ENCODE measurements around the gene CCR7. TPM values are rescaled to one million over a fixed set of nuclear protein-coding genes. Genes with fewer than 3 reads are reported as not detected.
"Not testable (repeated sequence)": the region's sequence is repeated elsewhere in the genome, so short reads cannot be mapped to it uniquely, and the experiment has no call there.

The CCR7 gene
- total and polyA plus RNA-seq, 4 donors = 1.8 to 5.9 (median 3.0) TPM

DNA sequence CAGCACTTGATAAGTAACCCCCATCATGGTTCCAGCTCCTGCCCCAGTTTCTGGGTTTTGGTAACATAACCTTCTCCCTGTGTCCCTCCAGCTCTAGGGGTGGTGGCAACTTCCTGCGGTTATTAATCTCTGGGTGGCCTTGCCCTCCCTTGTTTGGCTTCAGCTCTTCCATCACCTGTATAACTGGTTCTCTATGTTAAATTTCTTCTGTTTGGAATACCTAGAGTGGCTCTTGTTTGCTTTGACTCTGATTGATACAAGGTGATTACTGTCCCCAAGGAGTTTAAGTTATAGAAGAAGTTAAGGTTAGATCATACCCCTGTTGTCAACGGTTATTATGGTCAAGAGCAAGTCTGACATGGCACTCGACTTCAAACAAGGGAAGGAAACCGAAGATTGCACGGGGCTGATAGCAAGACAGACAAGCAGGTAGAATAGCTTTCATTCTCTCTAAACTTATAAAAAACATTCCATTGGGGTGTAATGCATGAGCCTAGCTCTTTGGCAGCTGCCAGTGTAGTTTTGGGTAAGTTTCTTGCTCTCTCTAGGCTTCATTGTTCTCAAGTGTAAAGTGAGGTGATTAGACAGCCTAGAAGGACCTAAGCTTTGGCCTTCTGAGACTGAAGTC lies 11.0 kb upstream of the CCR7 start:
- Histone ChIP-seq H3K27me3 (ENCODE audit: control insufficient read depth in 3 of 3, insufficient read depth in 3 of 3, low read length in 2 of 3) (no peaks in the 10 kb centered on the region), H3K4me1 (ENCODE audit: control insufficient read depth in 5 of 5, insufficient read depth in 5 of 5, low read length in 5 of 5) (peaks cover 0 to 9% (median 0%) of the 10 kb centered on the region in 5 donors), H3K36me3 (ENCODE audit: control insufficient read depth in 4 of 4, insufficient read depth in 4 of 4, low read length in 4 of 4) (no peaks in the 10 kb centered on the region), H3K4me3 (no peak overlapping the region), H3K27ac (ENCODE audit: low read depth in 1 of 2, low read length in 1 of 2) (no peak overlapping the region), H3K9me3 (ENCODE audit: control insufficient read depth in 4 of 4, insufficient read depth in 3 of 4, low read length in 3 of 4) (peaks cover 0 to 6% (median 0%) of the 10 kb centered on the region in 4 donors), H3K9ac (ENCODE audit: insufficient read depth in 1 of 2, low read length in 2 of 2) (no peak overlapping the region)
- DNase-seq = peak in 1 of 3 donors; percentile 17
- no peak for ATAC-seq (ENCODE audit: insufficient read depth, low FRiP score)
- WGBS, 2 donors = 38 to 41% methylated on average over 5 of the region's 5 CpGs
- TF ChIP-seq, protein P1, sequence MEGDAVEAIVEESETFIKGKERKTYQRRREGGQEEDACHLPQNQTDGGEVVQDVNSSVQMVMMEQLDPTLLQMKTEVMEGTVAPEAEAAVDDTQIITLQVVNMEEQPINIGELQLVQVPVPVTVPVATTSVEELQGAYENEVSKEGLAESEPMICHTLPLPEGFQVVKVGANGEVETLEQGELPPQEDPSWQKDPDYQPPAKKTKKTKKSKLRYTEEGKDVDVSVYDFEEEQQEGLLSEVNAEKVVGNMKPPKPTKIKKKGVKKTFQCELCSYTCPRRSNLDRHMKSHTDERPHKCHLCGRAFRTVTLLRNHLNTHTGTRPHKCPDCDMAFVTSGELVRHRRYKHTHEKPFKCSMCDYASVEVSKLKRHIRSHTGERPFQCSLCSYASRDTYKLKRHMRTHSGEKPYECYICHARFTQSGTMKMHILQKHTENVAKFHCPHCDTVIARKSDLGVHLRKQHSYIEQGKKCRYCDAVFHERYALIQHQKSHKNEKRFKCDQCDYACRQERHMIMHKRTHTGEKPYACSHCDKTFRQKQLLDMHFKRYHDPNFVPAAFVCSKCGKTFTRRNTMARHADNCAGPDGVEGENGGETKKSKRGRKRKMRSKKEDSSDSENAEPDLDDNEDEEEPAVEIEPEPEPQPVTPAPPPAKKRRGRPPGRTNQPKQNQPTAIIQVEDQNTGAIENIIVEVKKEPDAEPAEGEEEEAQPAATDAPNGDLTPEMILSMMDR (IDR thresholded peaks at IDR 0.05; ENCODE audit: control extremely low read depth, extremely low read depth) = no peak

GRCh38 chr17:40574292-40574691 lies 9.0 kb upstream of the CCR7 start:
- H3K9me3 ChIP-seq (ENCODE audit: control insufficient read depth in 4 of 4, insufficient read depth in 3 of 4, low read length in 3 of 4) = peaks cover 0 to 6% (median 0%) of the 10 kb centered on the region in 4 donors
- ATAC-seq (ENCODE audit: insufficient read depth, low FRiP score) = no peak
- no peaks in the 10 kb centered on the region for H3K27me3 ChIP-seq (ENCODE audit: control insufficient read depth in 3 of 3, insufficient read depth in 3 of 3, low read length in 2 of 3)
- TF ChIP-seq, protein P1 (IDR thresholded peaks at IDR 0.05; ENCODE audit: control extremely low read depth, extremely low read depth) = no peak
- peaks cover 0 to 9% (median 0%) of the 10 kb centered on the region in 5 donors for H3K4me1 ChIP-seq (ENCODE audit: control insufficient read depth in 5 of 5, insufficient read depth in 5 of 5, low read length in 5 of 5)
- H3K4me3 ChIP-seq = no peak overlapping the region
- no peaks in the 10 kb centered on the region for H3K36me3 ChIP-seq (ENCODE audit: control insufficient read depth in 4 of 4, insufficient read depth in 4 of 4, low read length in 4 of 4)
- no peak overlapping the region for H3K27ac ChIP-seq (ENCODE audit: low read depth in 1 of 2, low read length in 1 of 2)
- no peak overlapping the region for H3K9ac ChIP-seq (ENCODE audit: insufficient read depth in 1 of 2, low read length in 2 of 2)
- DNase-seq = no peak

GRCh38 chr17:40572245-40572993 lies 7.1 kb upstream of the CCR7 start:
- not testable (repeated sequence) for ATAC-seq (ENCODE audit: insufficient read depth, low FRiP score); H3K27ac ChIP-seq (ENCODE audit: low read depth in 1 of 2, low read length in 1 of 2); DNase-seq; H3K4me1 ChIP-seq (ENCODE audit: control insufficient read depth in 5 of 5, insufficient read depth in 5 of 5, low read length in 5 of 5); H3K9me3 ChIP-seq (ENCODE audit: control insufficient read depth in 4 of 4, insufficient read depth in 3 of 4, low read length in 3 of 4); H3K36me3 ChIP-seq (ENCODE audit: control insufficient read depth in 4 of 4, insufficient read depth in 4 of 4, low read length in 4 of 4); H3K9ac ChIP-seq (ENCODE audit: insufficient read depth in 1 of 2, low read length in 2 of 2); H3K27me3 ChIP-seq (ENCODE audit: control insufficient read depth in 3 of 3, insufficient read depth in 3 of 3, low read length in 2 of 3); H3K4me3 ChIP-seq
- WGBS, 2 donors = 73 to 76% methylated on average over 3 of the region's 3 CpGs

DNA sequence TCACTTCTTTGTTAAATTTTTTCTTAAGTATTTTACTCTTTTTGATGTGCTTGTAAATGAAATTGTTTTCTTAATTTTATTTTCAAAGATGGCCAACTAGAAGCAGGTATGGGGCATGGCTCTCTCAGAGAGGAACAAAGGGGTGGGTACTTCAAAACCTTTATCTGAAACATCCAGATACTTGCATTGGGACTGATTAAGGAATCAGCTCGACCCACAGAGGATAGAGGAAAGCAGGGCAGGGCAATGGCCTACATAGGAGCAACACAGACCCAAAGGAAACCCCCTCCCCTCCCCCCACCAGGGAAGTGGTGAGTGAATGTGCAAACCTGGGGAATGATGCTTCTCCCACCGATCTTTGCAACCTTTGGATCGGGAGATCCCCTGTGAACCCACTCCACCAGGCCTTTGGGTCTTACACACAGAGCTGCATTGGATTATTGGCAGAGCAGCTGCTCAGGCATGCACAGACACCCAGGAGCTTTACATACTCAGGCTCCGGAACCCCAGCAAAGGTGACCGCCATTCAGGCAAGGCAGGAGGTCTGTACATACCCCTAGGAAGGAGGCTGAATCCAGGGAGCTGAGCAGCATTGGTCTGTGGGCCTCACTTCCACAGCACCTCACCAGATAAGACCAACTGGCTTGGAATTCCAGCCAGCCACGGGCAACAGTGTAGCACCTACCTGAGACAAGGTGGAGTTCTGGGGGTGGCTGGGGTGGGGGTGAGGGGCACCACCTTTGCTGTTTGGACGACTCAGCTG lies 3.0 kb upstream of the CCR7 start:
- H3K36me3 ChIP-seq (ENCODE audit: control insufficient read depth in 4 of 4, insufficient read depth in 4 of 4, low read length in 4 of 4) = no peaks in the 10 kb centered on the region
- no peaks in the 10 kb centered on the region for H3K27me3 ChIP-seq (ENCODE audit: control insufficient read depth in 3 of 3, insufficient read depth in 3 of 3, low read length in 2 of 3)
- ATAC-seq (ENCODE audit: insufficient read depth, low FRiP score) = no peak
- no peak for DNase-seq
- no peak overlapping the region for H3K4me3 ChIP-seq
- no peaks in the 10 kb centered on the region for H3K4me1 ChIP-seq (ENCODE audit: control insufficient read depth in 5 of 5, insufficient read depth in 5 of 5, low read length in 5 of 5)
- H3K9me3 ChIP-seq (ENCODE audit: control insufficient read depth in 4 of 4, insufficient read depth in 3 of 4, low read length in 3 of 4) = no peaks in the 10 kb centered on the region
- 82 to 83% methylated on average over 7 of the region's 7 CpGs for WGBS, 2 donors
- H3K9ac ChIP-seq (ENCODE audit: insufficient read depth in 1 of 2, low read length in 2 of 2) = no peak overlapping the region
- no peak overlapping the region for H3K27ac ChIP-seq (ENCODE audit: low read depth in 1 of 2, low read length in 1 of 2)
- TF ChIP-seq, protein P1 (IDR thresholded peaks at IDR 0.05; ENCODE audit: control extremely low read depth, extremely low read depth) = no peak
